Keratinocyte (primary cell): ENCODE results near the gene SCRT2. TPM values are rescaled to one million over a fixed set of nuclear protein-coding genes. Genes with fewer than 3 reads are reported as not detected.

Source experiments
- DNase-seq: peaks from one replicate; pipeline ENCODE4 v3.0.0-alpha.2; 2011; ENCODE audit warnings: low read depth, missing footprints, low spot score
- FAIRE-seq: peaks from 2 replicates; lab custom pipeline; 2011; peaks lifted over from hg19 to GRCh38; lab: Jason Lieb, UNC
- H2AFZ ChIP-seq: 2 replicates; pipeline ENCODE4 v1.6.0; 2012; ENCODE audit warnings: low read length, control low read depth, inconsistent platforms; ENCODE audit not compliant: control insufficient read depth
- H3K27ac ChIP-seq: 2 replicates; pipeline ENCODE4 v1.5.1; 2011; ENCODE audit warnings: low read length; ENCODE audit not compliant: control insufficient read depth, insufficient read depth
- H3K27me3 ChIP-seq: 3 replicates; pipeline ENCODE4 v1.6.0; 2011; ENCODE audit warnings: low read length; ENCODE audit not compliant: control insufficient read depth, insufficient read depth; ENCODE audit errors: extremely low read depth
- H3K36me3 ChIP-seq, 2 experiments: 2 replicates in 1 of 2; 3 replicates in 1 of 2; pipeline ENCODE4 v1.5.1; 2011; ENCODE audit warnings: low read length in 2 of 2, mild to moderate bottlenecking in 1 of 2; ENCODE audit not compliant: control insufficient read depth in 2 of 2, insufficient read depth in 2 of 2; ENCODE audit errors: extremely low read depth in 1 of 2
- H3K4me1 ChIP-seq: 3 replicates; pipeline ENCODE4 v1.5.1; 2011; ENCODE audit warnings: low read length; ENCODE audit not compliant: control insufficient read depth, insufficient read depth; ENCODE audit errors: extremely low read depth
- H3K4me2 ChIP-seq: 3 replicates; pipeline ENCODE4 v1.6.0; 2011; ENCODE audit warnings: low read depth, low read length; ENCODE audit not compliant: control insufficient read depth, insufficient read depth; ENCODE audit errors: extremely low read depth
- H3K4me3 ChIP-seq, 3 experiments: fragments of 200-600 bp in 1 of 3; sonication (generic) in 1 of 3; 2 replicates in 2 of 3; 3 replicates in 1 of 3; pipeline ENCODE4 v1.5.1; 2011 to 2016; ENCODE audit warnings: low read length in 3 of 3, mild to moderate bottlenecking in 3 of 3, control low read depth in 2 of 3, inconsistent platforms in 1 of 3, low read depth in 1 of 3, mixed read lengths in 1 of 3, mixed run types in 1 of 3, moderate library complexity in 1 of 3; ENCODE audit not compliant: control insufficient read depth in 2 of 3, insufficient read depth in 2 of 3; ENCODE audit errors: extremely low read depth in 1 of 3
- H3K79me2 ChIP-seq: 2 replicates; pipeline ENCODE4 v1.6.0; 2012; ENCODE audit warnings: low read length; ENCODE audit not compliant: control insufficient read depth, insufficient read depth
- H3K9ac ChIP-seq: 3 replicates; pipeline ENCODE4 v1.6.0; 2011; ENCODE audit warnings: low read length; ENCODE audit not compliant: control insufficient read depth, insufficient read depth; ENCODE audit errors: extremely low read depth
- H3K9me1 ChIP-seq: 3 replicates; pipeline ENCODE4 v1.6.0; 2011; ENCODE audit warnings: low read length; ENCODE audit not compliant: control insufficient read depth, insufficient read depth; ENCODE audit errors: extremely low read depth
- H3K9me3 ChIP-seq: 2 replicates; pipeline ENCODE4 v1.5.1; 2012; ENCODE audit warnings: low read depth, low read length; ENCODE audit not compliant: control insufficient read depth
- H4K20me1 ChIP-seq: 3 replicates; pipeline ENCODE4 v1.6.0; 2011; ENCODE audit warnings: low read length; ENCODE audit not compliant: control insufficient read depth, insufficient read depth; ENCODE audit errors: extremely low read depth
- EZH2 ChIP-seq: IDR thresholded peaks from one replicate; pipeline ENCODE4 v1.6.1; 2012; ENCODE audit warnings: inconsistent platforms, mild to moderate bottlenecking, low read length, moderate library complexity
- dilution Hi-C: fragments of 300-500 bp; cut with MboI; formaldehyde crosslinking; loops from one replicate; pipeline ENCODE4 v1.7.0; 2020; ENCODE audit warnings: low sequenced_read_pairs; ENCODE audit not compliant: extremely low pct_ligation_motif_present
- polyA plus RNA-seq, 5 experiments: library from polyadenylated mRNA; depleted of rRNA in 3 of 5; stranded (reverse) in 3 of 5; stranded (forward) in 1 of 5; unstranded in 1 of 5; fragments of >200 nt; gene quantifications; 1 replicate in 1 of 5; 2 replicates in 3 of 5; 3 replicates in 1 of 5; pipeline versions ENCODE4 v1.2.1 to v1.2.3, GENCODE V29; 2011 to 2012; ENCODE audit warnings: missing spikeins in 2 of 5, low read depth in 1 of 5, low replicate concordance in 1 of 5
- TF ChIP-seq, protein P1 (sequence below), 3 experiments: IDR thresholded peaks in 1 of 3; conservative IDR thresholded peaks in 1 of 3; optimal IDR thresholded peaks in 1 of 3; 2 replicates in 2 of 3; 3 replicates in 1 of 3; pipeline versions ENCODE3 to v1.5.1; 2011; ENCODE audit warnings: low read length in 3 of 3, mild to moderate bottlenecking in 3 of 3, moderate library complexity in 2 of 3, control low read depth in 1 of 3, inconsistent platforms in 1 of 3; ENCODE audit not compliant: insufficient read depth in 2 of 3; ENCODE audit errors: extremely low read depth in 1 of 3

SCRT2 gene
- polyA plus RNA-seq, 1 donor (not counting 4 experiments of a cell fraction or from before 2014, with no cell fraction given): not detected

DNA sequence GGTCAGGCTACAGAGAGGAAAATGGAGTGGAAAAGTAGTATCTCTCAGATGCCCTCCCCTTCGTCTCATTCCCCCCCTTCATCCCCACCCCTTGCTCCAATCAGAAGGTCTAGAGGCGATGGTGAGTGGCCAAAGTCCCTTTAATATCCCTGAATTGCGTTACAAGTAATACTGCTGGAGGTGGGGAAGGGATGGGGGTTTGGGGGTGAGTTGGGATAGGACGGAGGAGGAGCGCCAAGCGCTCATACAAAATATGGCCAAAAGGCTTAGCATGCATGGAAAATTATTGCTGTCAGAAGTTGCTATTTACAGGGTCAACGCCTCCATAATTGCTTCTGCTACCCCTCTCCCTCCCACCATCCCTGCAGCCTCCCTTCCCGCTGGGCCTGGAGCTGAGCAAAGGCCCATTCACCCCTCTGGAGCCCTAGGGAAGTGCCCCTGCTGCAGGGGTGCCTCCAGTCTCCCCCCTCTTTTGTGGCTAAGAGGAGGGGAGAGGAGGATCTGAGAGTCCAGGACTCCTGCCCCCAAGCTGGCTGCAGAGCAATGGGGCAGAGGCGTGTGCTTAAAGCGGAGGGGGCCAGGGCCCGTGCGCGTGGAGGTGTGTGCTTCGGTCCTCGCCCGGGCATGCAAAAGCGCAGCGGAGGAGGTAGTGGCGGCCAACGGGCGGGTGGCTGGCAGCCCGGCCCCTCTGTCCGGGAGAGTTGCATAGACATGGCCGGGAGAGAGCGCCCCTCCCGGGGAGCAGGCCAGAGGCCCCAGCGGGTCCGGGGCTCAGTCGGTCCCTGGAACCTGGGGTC, 13.9 kb downstream of the SCRT2 start:
- H3K9ac ChIP-seq: no peak overlapping the region
- H3K4me2 ChIP-seq: peak overlapping the region; percentile 54
- H2AFZ ChIP-seq: peak overlapping the region; percentile 71
- DNase-seq: no peak
- no peak for FAIRE-seq
- no peaks in the 10 kb centered on the region for H4K20me1 ChIP-seq
- H3K79me2 ChIP-seq: no peaks in the 10 kb centered on the region
- no peak overlapping the region for H3K27ac ChIP-seq
- H3K4me3 ChIP-seq: peak overlapping the region in 1 of 3 experiments; percentile 37
- peaks cover 21% of the 10 kb centered on the region for H3K4me1 ChIP-seq
- H3K27me3 ChIP-seq: peaks cover 41% of the 10 kb centered on the region
- dilution Hi-C loops: no loop called here
- no peaks in the 10 kb centered on the region for H3K9me1 ChIP-seq
- no peaks in the 10 kb centered on the region for H3K9me3 ChIP-seq
- TF ChIP-seq EZH2: no peak
- TF ChIP-seq, protein P1, sequence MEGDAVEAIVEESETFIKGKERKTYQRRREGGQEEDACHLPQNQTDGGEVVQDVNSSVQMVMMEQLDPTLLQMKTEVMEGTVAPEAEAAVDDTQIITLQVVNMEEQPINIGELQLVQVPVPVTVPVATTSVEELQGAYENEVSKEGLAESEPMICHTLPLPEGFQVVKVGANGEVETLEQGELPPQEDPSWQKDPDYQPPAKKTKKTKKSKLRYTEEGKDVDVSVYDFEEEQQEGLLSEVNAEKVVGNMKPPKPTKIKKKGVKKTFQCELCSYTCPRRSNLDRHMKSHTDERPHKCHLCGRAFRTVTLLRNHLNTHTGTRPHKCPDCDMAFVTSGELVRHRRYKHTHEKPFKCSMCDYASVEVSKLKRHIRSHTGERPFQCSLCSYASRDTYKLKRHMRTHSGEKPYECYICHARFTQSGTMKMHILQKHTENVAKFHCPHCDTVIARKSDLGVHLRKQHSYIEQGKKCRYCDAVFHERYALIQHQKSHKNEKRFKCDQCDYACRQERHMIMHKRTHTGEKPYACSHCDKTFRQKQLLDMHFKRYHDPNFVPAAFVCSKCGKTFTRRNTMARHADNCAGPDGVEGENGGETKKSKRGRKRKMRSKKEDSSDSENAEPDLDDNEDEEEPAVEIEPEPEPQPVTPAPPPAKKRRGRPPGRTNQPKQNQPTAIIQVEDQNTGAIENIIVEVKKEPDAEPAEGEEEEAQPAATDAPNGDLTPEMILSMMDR (optimal IDR thresholded peaks at IDR 0.05 in 1 of 3, IDR thresholded peaks at IDR 0.05 in 1 of 3, conservative IDR thresholded peaks at IDR 0.05 in 1 of 3; ENCODE audit: extremely low read depth in 1 of 3, insufficient read depth in 2 of 3, low read length in 3 of 3): peak in 1 of 3 experiments; percentile 4
- no peaks in the 10 kb centered on the region for H3K36me3 ChIP-seq

DNA sequence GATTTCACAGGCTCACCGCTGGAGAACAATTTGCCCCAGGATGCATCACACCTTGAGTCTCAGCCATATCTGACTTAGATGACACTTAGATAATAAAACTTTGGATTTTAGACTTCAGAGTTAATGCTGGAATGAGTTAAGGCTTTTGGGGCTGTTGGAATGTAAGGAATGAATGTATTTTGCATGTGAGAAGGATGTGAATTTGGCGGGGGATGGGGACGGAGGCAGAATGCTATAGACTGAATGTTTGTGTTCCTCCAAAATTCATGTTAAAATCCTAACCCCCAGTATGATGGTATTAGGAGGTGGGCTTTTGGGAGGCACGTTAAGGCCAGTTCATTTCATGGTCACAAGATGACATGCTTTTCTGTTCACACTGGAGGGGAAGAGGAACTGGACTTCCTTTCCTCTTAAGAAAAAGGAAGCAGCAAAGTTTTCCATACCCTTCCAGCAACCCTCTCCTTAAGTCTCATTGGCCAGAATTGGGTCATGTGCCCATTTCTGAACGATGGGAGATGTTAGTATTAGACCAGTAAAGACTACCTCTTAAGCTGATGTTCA, 16.8 kb downstream of the SCRT2 start:
- H4K20me1 ChIP-seq: no peaks in the 10 kb centered on the region
- TF ChIP-seq, protein P1 (optimal IDR thresholded peaks at IDR 0.05 in 1 of 3, IDR thresholded peaks at IDR 0.05 in 1 of 3, conservative IDR thresholded peaks at IDR 0.05 in 1 of 3; ENCODE audit: extremely low read depth in 1 of 3, insufficient read depth in 2 of 3, low read length in 3 of 3): no peak
- no peak for TF ChIP-seq EZH2
- H3K36me3 ChIP-seq: no peaks in the 10 kb centered on the region
- H3K4me1 ChIP-seq: peaks cover 23% of the 10 kb centered on the region
- H3K27me3 ChIP-seq: peaks cover 17% of the 10 kb centered on the region
- no peaks in the 10 kb centered on the region for H3K9me1 ChIP-seq
- no peak overlapping the region for H3K27ac ChIP-seq
- no peak overlapping the region for H2AFZ ChIP-seq
- DNase-seq (no peak), FAIRE-seq (no peak)
- no peaks in the 10 kb centered on the region for H3K9me3 ChIP-seq
- H3K4me2 ChIP-seq: no peak overlapping the region
- no peaks in the 10 kb centered on the region for H3K79me2 ChIP-seq
- H3K4me3 ChIP-seq: no peak overlapping the region
- H3K9ac ChIP-seq: no peak overlapping the region
- dilution Hi-C loops: no loop called here
